Caco-2 (cell line): ENCODE results near the gene TAMALIN. TPM values are rescaled to one million over a fixed set of nuclear protein-coding genes. Genes with fewer than 3 reads are reported as not detected.

Experiments
- BruUV-seq: library from RNA; stranded (reverse); fragments of 400-500 nt; replicated peaks from 2 replicates; lab custom pipeline; 2021; lab: Mats Ljungman, UMichigan
- CTCF ChIA-PET: fragments of 300-600 bp; sonication (Branson Sonifier 250); formaldehyde crosslinking; loops from one replicate; lab custom pipeline; 2022; ENCODE audit warnings: antibody characterized with exemption; lab: Charles Lee
- POLR2A ChIA-PET: fragments of 300-600 bp; sonication (Branson Sonifier 250); formaldehyde crosslinking; loops from one replicate; lab custom pipeline; 2022; ENCODE audit warnings: antibody characterized with exemption; lab: Charles Lee
- DNase-seq, 2 experiments: peaks; one replicate each; pipeline versions ENCODE4 v3.0.0 to v3.0.0-alpha.2; 2020 to 2022
- H3K27me3 ChIP-seq: replicated peaks from 2 replicates; pipeline ENCODE4 v1.6.0; 2011; ENCODE audit warnings: low read length; ENCODE audit not compliant: control insufficient read depth, insufficient read depth
- H3K36me3 ChIP-seq: 2 replicates; pipeline ENCODE4 v1.5.1; 2011; ENCODE audit warnings: low read length; ENCODE audit not compliant: control insufficient read depth, insufficient read depth
- H3K4me1 ChIP-seq: fragments of 250-450 bp; sonication (Bioruptor Pico); 2 replicates; pipeline ENCODE4 v1.5.1; 2020; ENCODE audit warnings: mild to moderate bottlenecking
- H3K4me3 ChIP-seq: 2 replicates; pipeline ENCODE4 v1.5.1; 2011; ENCODE audit warnings: low read depth, mild to moderate bottlenecking, control low read depth, low read length
- H3K9me3 ChIP-seq: fragments of 250-450 bp; sonication (Bioruptor Pico); 2 replicates; pipeline ENCODE4 v1.5.1; 2020; ENCODE audit warnings: mild to moderate bottlenecking, moderate library complexity
- H3K27ac Mint-ChIP-seq: one replicate; pipeline ENCODE4 v1.8.0; 2022; ENCODE audit warnings: mixed read lengths; ENCODE audit not compliant: unreplicated experiment
- H3K27me3 Mint-ChIP-seq: one replicate; pipeline ENCODE4 v1.8.0; 2022; ENCODE audit warnings: mixed read lengths; ENCODE audit not compliant: insufficient read depth, unreplicated experiment
- H3K36me3 Mint-ChIP-seq: one replicate; pipeline ENCODE4 v1.8.0; 2022; ENCODE audit warnings: mild to moderate bottlenecking, mixed read lengths; ENCODE audit not compliant: insufficient read depth, unreplicated experiment
- H3K4me1 Mint-ChIP-seq: one replicate; pipeline ENCODE4 v1.8.0; 2022; ENCODE audit warnings: low read depth, mixed read lengths; ENCODE audit not compliant: unreplicated experiment
- H3K4me3 Mint-ChIP-seq: one replicate; pipeline ENCODE4 v1.8.0; 2022; ENCODE audit warnings: mild to moderate bottlenecking, moderate library complexity, mixed read lengths; ENCODE audit not compliant: unreplicated experiment
- H3K9me3 Mint-ChIP-seq: one replicate; pipeline ENCODE4 v1.8.0; 2022; ENCODE audit warnings: mixed read lengths; ENCODE audit not compliant: unreplicated experiment
- intact Hi-C: fragments of 100-400 bp; cut with micrococcal nuclease; formaldehyde crosslinking; loops from one replicate; pipeline ENCODE4 v1.10.0; 2022; ENCODE audit not compliant: unreplicated experiment
- total RNA-seq: library from RNA; stranded (reverse); gene quantifications from 2 replicates; pipeline ENCODE4 v1.2.3, GENCODE V29; 2022
- TF ChIP-seq, protein P1 (sequence below), 2 experiments: fragments of 200-600 bp in 1 of 2; IDR thresholded peaks; 1 replicate in 1 of 2; 2 replicates in 1 of 2; pipeline versions ENCODE4 v1.5.1 to v1.8.0; 2011 to 2022; ENCODE audit warnings: antibody characterized with exemption in 1 of 2, control low read depth in 1 of 2, inconsistent platforms in 1 of 2, low read depth in 1 of 2, low read length in 1 of 2, mild to moderate bottlenecking in 1 of 2, moderate library complexity in 1 of 2; ENCODE audit not compliant: insufficient read depth in 1 of 2, severe bottlenecking in 1 of 2, unreplicated experiment in 1 of 2

Gene TAMALIN
- total RNA-seq, 1 experiment from 2014 or later, result 4.1 TPM

DNA sequence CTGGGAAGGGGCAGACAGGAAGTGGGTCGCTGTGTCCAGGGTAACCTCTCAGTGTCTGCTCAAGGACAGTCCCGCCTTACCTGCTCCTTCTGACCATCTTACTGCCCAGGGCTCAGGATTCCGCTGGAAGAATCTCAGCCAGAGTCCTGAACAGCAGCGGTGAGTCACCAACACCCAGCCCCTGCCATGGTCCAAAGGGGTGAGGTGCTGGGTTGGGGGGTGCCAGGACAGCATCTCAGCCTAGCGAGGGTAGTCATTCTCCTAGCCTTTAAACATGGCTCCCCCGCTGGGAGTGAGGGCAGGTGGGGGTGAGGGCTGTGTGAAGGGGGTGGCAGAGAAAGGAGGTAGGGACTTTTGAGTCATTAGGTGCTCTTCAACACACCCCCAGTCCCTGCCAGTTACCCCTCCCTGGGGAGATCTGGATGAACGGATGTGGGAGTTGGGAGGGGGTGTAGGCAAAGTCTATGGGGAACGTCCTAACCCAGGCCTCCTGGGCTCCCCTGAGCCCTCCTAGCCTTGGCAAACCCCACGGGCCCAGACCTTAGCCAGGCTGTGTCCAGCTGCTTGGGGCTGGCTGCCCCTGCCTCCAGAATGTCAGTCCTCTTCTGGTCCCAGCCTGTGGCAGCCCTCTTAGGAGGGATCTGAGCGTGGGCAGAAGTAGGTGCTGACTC is 2.5 kb downstream of the TAMALIN start:
- peaks cover 29% of the 10 kb centered on the region for H3K36me3 Mint-ChIP-seq
- no peaks in the 10 kb centered on the region for H3K9me3 Mint-ChIP-seq
- no peak for DNase-seq
- Histone ChIP-seq H3K9me3 (no peaks in the 10 kb centered on the region), H3K4me1 (no peaks in the 10 kb centered on the region), H3K4me3 (no peak overlapping the region), H3K27me3 (no peaks in the 10 kb centered on the region), H3K36me3 (no peaks in the 10 kb centered on the region)
- BruUV-seq, result no TSS peak
- ChIA-PET CTCF (interaction anchor here (1.0 to 3.5 kb wide), 3 partner anchors 12 to 16 kb away, joined by 3 to 37 read pairs (median 16); no protein-coding TSS in a partner anchor), POLR2A (no interaction called here)
- no peaks in the 10 kb centered on the region for H3K27me3 Mint-ChIP-seq
- H3K27ac Mint-ChIP-seq, result no peak overlapping the region
- intact Hi-C loops, result no loop called here
- no peak overlapping the region for H3K4me3 Mint-ChIP-seq
- H3K4me1 Mint-ChIP-seq, result no peaks in the 10 kb centered on the region
- TF ChIP-seq, protein P1, sequence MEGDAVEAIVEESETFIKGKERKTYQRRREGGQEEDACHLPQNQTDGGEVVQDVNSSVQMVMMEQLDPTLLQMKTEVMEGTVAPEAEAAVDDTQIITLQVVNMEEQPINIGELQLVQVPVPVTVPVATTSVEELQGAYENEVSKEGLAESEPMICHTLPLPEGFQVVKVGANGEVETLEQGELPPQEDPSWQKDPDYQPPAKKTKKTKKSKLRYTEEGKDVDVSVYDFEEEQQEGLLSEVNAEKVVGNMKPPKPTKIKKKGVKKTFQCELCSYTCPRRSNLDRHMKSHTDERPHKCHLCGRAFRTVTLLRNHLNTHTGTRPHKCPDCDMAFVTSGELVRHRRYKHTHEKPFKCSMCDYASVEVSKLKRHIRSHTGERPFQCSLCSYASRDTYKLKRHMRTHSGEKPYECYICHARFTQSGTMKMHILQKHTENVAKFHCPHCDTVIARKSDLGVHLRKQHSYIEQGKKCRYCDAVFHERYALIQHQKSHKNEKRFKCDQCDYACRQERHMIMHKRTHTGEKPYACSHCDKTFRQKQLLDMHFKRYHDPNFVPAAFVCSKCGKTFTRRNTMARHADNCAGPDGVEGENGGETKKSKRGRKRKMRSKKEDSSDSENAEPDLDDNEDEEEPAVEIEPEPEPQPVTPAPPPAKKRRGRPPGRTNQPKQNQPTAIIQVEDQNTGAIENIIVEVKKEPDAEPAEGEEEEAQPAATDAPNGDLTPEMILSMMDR (IDR thresholded peaks at IDR 0.05; ENCODE audit: insufficient read depth in 1 of 2, low read depth in 1 of 2, low read length in 1 of 2, severe bottlenecking in 1 of 2, unreplicated experiment in 1 of 2), result no peak

DNA sequence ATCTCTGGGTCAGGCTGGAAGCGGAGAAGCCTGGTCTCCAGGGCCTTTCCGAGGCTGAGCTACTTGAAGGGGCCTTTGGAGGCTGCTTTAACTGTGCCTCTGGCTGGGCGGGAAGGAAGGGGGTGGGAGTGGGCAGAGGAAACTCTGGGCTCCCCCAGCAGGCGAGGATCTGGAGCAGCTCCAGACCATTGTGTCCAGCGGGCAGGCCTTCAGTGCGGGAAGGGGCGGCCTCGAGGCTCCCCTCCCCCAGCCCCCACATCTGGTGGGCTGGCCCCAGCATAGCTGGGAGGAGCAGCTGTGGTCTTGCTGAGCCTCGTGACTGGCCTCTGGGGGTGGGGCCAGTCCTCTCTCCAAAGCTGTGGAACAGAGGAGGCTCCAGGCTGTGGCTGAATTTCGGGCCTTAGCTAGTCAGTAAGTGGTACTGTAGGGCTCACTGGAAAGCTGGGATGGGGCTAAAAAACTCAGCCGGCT is 3.4 kb downstream of the TAMALIN start:
- CTCF ChIA-PET, result interaction anchor here (3.1 to 3.5 kb wide), 2 partner anchors 11 to 15 kb away, joined by 16 to 37 read pairs; no protein-coding TSS in a partner anchor
- intact Hi-C loops, result no loop called here
- Histone ChIP-seq H3K4me3 (no peak overlapping the region), H3K9me3 (no peaks in the 10 kb centered on the region), H3K4me1 (no peaks in the 10 kb centered on the region), H3K36me3 (no peaks in the 10 kb centered on the region), H3K27me3 (no peaks in the 10 kb centered on the region)
- no peak overlapping the region for H3K27ac Mint-ChIP-seq
- TF ChIP-seq, protein P1 (IDR thresholded peaks at IDR 0.05; ENCODE audit: insufficient read depth in 1 of 2, low read depth in 1 of 2, low read length in 1 of 2, severe bottlenecking in 1 of 2, unreplicated experiment in 1 of 2), result no peak
- no TSS peak for BruUV-seq
- peak in 1 of 2 experiments; percentile 26 for DNase-seq
- peaks cover 24% of the 10 kb centered on the region for H3K36me3 Mint-ChIP-seq
- no peaks in the 10 kb centered on the region for H3K4me1 Mint-ChIP-seq
- H3K27me3 Mint-ChIP-seq, result no peaks in the 10 kb centered on the region
- POLR2A ChIA-PET, result no interaction called here
- H3K4me3 Mint-ChIP-seq, result no peak overlapping the region
- no peaks in the 10 kb centered on the region for H3K9me3 Mint-ChIP-seq

DNA sequence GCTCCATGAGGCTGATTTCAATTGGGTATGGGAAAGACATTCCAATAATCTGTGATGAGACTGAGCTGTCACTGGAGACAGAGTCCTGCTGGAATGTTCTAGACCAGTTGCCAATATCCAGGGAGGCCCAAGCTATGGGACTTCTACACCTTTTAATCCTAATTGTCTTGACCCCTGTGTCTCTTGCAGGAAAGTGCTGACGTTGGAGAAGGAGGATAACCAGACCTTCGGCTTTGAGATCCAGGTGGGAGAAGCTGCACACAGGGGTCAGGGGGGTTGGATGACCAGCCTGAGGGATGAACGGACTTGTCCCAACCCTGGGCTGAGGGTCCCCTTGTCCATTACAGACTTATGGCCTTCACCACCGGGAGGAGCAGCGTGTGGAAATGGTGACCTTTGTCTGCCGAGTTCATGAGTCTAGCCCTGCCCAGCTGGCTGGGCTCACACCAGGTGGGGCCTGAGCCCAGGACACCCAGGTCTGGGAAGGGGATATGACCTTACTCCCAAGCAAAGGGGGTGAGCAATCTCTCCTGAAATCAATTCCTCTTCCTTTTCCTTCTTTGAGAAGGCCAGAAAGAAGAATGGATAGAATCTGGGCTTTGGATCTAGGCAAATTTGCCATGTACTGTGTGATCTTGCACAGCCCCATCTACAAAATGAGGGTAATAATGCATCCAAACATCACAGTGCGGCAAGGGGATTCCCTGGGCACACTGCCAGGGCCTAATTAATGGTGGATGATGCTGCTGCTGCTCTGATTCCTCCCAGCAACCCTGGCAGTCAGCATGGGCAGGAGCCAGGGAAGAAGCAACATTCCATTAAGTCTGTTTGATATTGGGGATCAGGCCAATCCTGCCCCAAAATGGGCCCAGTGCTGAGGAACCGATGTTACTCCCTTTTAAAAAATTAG is 4.2 kb downstream of the TAMALIN start:
- no peaks in the 10 kb centered on the region for H3K36me3 ChIP-seq
- no peaks in the 10 kb centered on the region for H3K27me3 ChIP-seq
- Mint-ChIP-seq H3K27me3 (no peaks in the 10 kb centered on the region), H3K9me3 (no peaks in the 10 kb centered on the region), H3K27ac (no peak overlapping the region), H3K4me3 (no peak overlapping the region), H3K36me3 (peaks cover 18% of the 10 kb centered on the region), H3K4me1 (no peaks in the 10 kb centered on the region)
- no peaks in the 10 kb centered on the region for H3K4me1 ChIP-seq
- CTCF ChIA-PET, result interaction anchor here (3.1 to 3.5 kb wide), 2 partner anchors 10 to 15 kb away, joined by 16 to 37 read pairs; no protein-coding TSS in a partner anchor
- no peak for DNase-seq
- POLR2A ChIA-PET, result no interaction called here
- TF ChIP-seq, protein P1 (IDR thresholded peaks at IDR 0.05; ENCODE audit: insufficient read depth in 1 of 2, low read depth in 1 of 2, low read length in 1 of 2, severe bottlenecking in 1 of 2, unreplicated experiment in 1 of 2), result no peak
- H3K4me3 ChIP-seq, result no peak overlapping the region
- intact Hi-C loops, result no loop called here
- H3K9me3 ChIP-seq, result no peaks in the 10 kb centered on the region
- BruUV-seq, result no TSS peak
